ENCODE measurements around the gene GRM7. TPM values are rescaled to one million over a fixed set of nuclear protein-coding genes. Genes with fewer than 3 reads are reported as not detected.
"Not testable (repeated sequence)": the region's sequence is repeated elsewhere in the genome, so short reads cannot be mapped to it uniquely, and the experiment has no call there.

Gene GRM7
- polyA plus RNA-seq (2012; ENCODE audit: insufficient read depth, insufficient read length) = not detected

DNA sequence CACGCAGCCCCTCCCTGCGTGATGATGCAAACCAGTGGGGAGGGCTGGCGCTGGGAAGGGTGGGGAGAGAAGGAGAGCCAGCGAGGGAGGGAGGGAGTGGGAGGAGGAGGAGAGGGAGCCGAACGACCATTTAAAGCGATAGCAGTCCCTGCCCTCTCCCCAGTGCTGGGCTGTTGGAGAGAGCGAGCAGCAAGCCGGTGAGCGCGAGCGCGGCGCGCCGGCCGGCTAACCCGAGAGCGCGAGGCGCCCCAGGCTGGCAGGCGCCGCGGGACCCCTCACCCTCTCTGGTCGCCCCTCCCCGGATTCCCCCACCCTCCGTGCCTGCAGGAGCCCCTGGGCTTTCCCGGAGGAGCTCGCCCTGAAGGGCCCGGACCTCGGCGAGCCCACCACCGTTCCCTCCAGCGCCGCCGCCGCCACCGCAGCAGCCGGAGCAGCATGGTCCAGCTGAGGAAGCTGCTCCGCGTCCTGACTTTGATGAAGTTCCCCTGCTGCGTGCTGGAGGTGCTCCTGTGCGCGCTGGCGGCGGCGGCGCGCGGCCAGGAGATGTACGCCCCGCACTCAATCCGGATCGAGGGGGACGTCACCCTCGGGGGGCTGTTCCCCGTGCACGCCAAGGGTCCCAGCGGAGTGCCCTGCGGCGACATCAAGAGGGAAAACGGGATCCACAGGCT lies at the start of gene GRM7:
Gene GRM7 (plus strand): TSS at position 162 of the 671 bp plus-strand sequence.
- H3K4me3 ChIP-seq (ENCODE audit: low read length) = no peak within 1 kb of the TSS

GRCh38 chr3:6821411-6821810 lies 39.5 kb upstream of the GRM7 start:
- no peak overlapping the region for H3K4me3 ChIP-seq (ENCODE audit: low read length)
- DNase-seq (ENCODE audit: low read depth, low spot score) = no peak

More for the DNA sequence above, at the start of gene GRM7:
- DNase-seq (ENCODE audit: low read depth, low spot score) = no peak

- DNase-seq (ENCODE audit: low read depth, low spot score) = no peak
- no peak overlapping the region for H3K4me3 ChIP-seq (ENCODE audit: low read length)
These were observed 35.4 kb upstream of the GRM7 start for GRCh38 chr3:6825524-6825923.

DNA sequence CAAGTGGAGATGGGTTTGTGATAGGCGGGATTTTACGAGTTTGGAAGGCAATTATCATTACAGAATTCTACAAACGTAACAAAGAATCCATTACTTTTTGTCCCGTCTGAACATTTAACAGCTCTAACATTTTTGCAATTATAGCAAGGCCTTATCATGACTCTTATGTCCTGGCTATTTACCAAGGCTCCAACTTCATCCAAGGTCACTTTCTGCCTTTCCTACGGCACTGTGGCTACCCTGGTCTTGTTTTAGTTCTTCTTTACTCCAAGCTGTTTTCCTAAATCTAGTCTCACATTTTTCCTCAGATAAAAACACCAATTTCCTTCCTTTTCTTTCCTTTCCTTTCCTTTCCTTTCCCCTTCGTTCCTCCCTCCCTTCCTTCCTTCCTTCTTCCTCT lies 33.5 kb upstream of the GRM7 start:
- no peak for DNase-seq (ENCODE audit: low read depth, low spot score)
- no peak overlapping the region for H3K4me3 ChIP-seq (ENCODE audit: low read length)

DNA sequence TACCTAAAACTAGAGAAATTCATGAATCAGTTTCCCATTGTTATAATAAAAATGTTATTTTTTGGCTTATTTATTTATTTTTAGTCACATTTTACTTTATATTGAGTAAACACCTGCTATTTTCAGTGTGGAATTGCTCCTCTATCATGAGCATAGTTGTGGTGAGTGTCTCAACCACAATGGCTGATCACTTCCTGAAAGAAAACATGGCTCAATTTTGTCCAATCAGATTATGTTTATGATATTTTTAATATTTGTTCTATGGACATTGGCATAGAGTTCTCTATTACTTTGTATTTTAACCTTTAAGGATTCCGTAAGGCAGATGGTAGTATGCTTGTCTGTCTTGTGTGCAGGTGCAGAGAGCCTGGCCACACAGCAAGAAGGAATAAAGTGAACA lies 16.2 kb upstream of the GRM7 start:
- H3K4me3 ChIP-seq (ENCODE audit: low read length) = no peak overlapping the region
- no peak for DNase-seq (ENCODE audit: low read depth, low spot score)

DNA sequence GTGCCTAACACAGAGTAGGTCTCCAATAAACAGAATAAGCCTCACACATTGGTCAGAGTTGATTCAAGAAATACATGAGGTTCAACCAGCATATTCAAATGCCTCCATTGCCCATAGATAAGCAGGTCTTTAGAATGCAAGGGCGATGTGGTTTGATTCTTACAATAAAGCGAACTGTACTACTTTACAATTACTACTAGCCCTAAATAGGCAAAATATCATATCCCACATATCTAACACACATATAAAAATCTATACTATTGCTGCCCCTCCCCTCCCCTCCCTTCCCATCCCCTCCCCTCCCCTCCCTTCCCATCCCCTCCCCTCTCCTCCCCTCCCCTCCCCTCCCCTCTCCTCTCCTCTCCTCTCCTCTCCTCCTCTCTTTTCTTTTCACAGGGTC lies 6.7 kb upstream of the GRM7 start:
- no peak overlapping the region for H3K4me3 ChIP-seq (ENCODE audit: low read length)
- no peak for DNase-seq (ENCODE audit: low read depth, low spot score)

GRCh38 chr3:6857510-6857909 lies 3.4 kb upstream of the GRM7 start:
- H3K4me3 ChIP-seq (ENCODE audit: low read length) = no peak overlapping the region
- DNase-seq (ENCODE audit: low read depth, low spot score) = no peak

GRCh38 chr3:6860149-6860953 lies 564 bp upstream of the GRM7 start:
- DNase-seq (ENCODE audit: low read depth, low spot score) = no peak
- H3K4me3 ChIP-seq (ENCODE audit: low read length) = no peak overlapping the region

DNA sequence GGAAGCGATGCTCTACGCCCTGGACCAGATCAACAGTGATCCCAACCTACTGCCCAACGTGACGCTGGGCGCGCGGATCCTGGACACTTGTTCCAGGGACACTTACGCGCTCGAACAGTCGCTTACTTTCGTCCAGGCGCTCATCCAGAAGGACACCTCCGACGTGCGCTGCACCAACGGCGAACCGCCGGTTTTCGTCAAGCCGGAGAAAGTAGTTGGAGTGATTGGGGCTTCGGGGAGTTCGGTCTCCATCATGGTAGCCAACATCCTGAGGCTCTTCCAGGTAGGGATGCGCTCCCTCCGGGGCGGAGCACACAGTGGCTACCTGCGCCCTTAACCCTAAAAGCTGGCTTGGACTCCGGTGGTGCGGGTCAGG lies 698 bp downstream of the GRM7 start:
- H3K4me3 ChIP-seq (ENCODE audit: low read length) = no peak overlapping the region
- DNase-seq (ENCODE audit: low read depth, low spot score) = no peak

GRCh38 chr3:6862041-6862879 lies 1.3 kb downstream of the GRM7 start:
- no peak for DNase-seq (ENCODE audit: low read depth, low spot score)

GRCh38 chr3:6862880-6863195 lies 1.9 kb downstream of the GRM7 start:
- no peak for DNase-seq (ENCODE audit: low read depth, low spot score)
- no peak overlapping the region for H3K4me3 ChIP-seq (ENCODE audit: low read length)

More at GRCh38 chr3:6862041-6862879, 1.3 kb downstream of the GRM7 start:
- no peak overlapping the region for H3K4me3 ChIP-seq (ENCODE audit: low read length)

DNA sequence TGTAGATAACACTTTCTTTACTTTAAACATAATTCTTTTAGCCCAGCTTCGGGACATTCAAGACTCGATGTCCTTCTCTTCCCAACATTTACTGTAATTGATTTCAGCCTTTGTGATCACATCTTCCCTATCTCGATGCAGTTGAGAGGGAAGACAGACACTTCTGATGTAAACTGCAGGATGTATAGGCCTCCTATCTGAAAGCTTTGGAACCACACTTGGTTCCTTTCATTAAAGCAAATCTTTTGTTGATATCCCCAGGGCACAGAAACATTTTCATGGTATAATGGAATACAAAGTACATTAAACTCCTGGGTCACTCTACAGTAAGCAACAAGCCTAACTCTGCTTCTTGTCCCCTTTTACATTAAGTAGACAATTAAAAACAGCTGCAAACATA lies 6.4 kb downstream of the GRM7 start:
- H3K4me3 ChIP-seq (ENCODE audit: low read length) = no peak overlapping the region
- DNase-seq (ENCODE audit: low read depth, low spot score) = no peak

GRCh38 chr3:6878731-6879130 lies 17.8 kb downstream of the GRM7 start:
- no peak overlapping the region for H3K4me3 ChIP-seq (ENCODE audit: low read length)
- no peak for DNase-seq (ENCODE audit: low read depth, low spot score)

- no peak for DNase-seq (ENCODE audit: low read depth, low spot score)
- H3K4me3 ChIP-seq (ENCODE audit: low read length) = no peak overlapping the region
These were observed 51.3 kb downstream of the GRM7 start for GRCh38 chr3:6912240-6912639.

DNA sequence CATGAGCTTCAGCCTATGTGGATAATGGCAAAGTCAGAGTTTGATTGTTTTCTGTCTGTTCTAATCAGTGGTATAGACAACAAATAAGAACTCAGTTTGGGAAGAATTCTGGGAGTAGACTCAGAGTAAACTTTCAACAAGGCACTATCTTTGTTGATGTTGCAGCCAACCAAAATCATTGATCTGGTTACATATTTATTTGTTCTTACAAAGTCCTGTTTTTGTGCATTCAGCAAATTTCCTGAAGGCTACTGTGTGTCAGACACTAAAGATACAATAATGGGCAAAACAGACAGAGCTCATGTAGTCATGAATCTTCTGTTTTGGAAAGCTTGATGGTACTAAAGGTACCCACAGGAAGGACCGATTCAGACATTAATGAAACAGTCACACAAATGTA lies 55.0 kb downstream of the GRM7 start:
- no peak overlapping the region for H3K4me3 ChIP-seq (ENCODE audit: low read length)
- DNase-seq (ENCODE audit: low read depth, low spot score) = no peak

DNA sequence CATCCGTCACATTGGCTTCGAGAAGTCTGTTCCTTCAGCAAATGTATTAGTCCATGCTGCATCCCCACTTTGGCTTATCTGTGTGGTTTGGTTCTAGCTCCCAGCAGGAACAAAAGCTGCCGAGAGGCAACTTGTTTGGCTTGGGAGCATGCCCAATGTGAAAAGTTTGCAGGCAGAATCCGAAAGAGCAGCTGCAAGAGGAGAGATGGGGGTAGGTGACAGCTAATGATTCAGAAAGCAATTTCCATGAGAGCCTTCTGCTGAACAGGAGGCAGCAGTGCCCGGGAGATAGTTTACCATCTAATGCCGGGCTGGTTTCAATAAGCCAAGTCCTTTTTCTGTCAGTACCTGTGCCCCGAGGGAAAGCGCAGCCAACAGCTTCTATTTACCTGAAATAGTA lies 60.2 kb downstream of the GRM7 start:
- H3K4me3 ChIP-seq (ENCODE audit: low read length) = no peak overlapping the region
- DNase-seq (ENCODE audit: low read depth, low spot score) = no peak

- DNase-seq (ENCODE audit: low read depth, low spot score) = no peak
These were observed 61.0 kb downstream of the GRM7 start for GRCh38 chr3:6921876-6922275.

GRCh38 chr3:6928064-6928463 lies 67.1 kb downstream of the GRM7 start:
- H3K4me3 ChIP-seq (ENCODE audit: low read length) = no peak overlapping the region

More at GRCh38 chr3:6921876-6922275, 61.0 kb downstream of the GRM7 start:
- no peak overlapping the region for H3K4me3 ChIP-seq (ENCODE audit: low read length)

GRCh38 chr3:6929918-6930317 lies 69.0 kb downstream of the GRM7 start:
- H3K4me3 ChIP-seq (ENCODE audit: low read length) = no peak overlapping the region
- no peak for DNase-seq (ENCODE audit: low read depth, low spot score)

More at GRCh38 chr3:6928064-6928463, 67.1 kb downstream of the GRM7 start:
- no peak for DNase-seq (ENCODE audit: low read depth, low spot score)

DNA sequence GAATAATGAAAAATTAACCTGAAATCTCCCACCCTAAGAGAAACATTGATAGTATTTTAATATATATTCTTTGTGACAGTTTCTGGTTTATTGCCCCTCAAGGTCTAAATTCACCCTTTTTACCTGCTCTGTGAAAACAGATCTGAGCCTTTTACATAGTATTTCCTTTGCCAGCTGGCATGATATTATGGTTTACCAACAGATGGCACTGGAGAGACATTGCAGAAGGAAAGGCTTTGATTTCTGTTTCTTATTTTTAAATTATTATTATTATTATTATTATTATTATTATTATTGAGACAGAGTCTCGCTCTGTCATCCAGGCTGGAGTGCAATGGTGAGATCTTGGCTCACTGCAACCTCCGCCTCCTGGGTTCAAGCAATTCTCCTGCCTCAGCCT lies 74.5 kb downstream of the GRM7 start:
- not testable (repeated sequence) for DNase-seq (ENCODE audit: low read depth, low spot score); H3K4me3 ChIP-seq (ENCODE audit: low read length)
